ENCODE results near the gene P4HB.

P4HB gene

DNA sequence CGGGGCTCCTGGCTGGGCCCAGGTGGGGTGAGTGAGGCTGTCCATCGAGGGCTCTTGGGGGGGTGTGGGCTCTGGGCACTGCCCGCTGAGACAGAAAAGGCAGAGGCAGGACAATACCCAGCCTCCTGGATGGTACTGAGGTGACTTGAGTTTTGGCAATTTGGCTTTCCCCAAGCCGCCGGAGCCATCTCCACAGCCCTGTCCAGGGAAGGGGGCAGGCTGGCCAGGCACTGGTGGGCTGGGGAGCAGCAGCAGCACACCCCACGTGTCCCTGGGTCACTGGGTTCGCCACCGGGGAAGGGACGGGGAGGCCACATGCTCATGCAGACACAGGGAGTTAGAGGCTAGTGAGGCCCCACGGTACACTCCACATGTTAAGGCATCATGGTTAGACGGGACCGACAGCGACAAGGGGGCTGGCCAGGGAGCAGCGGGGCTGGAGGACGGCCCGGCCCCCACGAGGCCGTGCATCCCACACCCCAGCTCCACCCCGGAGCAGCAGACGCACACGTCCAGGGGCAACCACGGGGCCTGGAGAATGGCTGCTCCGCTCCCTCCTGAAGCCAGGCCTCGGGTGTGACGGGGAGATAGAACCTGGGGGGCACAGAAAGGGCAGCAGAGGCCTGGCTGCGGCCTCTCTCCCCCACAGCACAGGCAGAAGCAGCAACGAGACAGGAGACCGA is 7.8 kb upstream of the P4HB start:
- H3K4me3 ChIP-seq (replicated peaks; ENCODE audit: low read depth, low read length) = peak overlapping the region; percentile 11; the same call in 1 of the 2 replicates
- TF ChIP-seq, protein P1, sequence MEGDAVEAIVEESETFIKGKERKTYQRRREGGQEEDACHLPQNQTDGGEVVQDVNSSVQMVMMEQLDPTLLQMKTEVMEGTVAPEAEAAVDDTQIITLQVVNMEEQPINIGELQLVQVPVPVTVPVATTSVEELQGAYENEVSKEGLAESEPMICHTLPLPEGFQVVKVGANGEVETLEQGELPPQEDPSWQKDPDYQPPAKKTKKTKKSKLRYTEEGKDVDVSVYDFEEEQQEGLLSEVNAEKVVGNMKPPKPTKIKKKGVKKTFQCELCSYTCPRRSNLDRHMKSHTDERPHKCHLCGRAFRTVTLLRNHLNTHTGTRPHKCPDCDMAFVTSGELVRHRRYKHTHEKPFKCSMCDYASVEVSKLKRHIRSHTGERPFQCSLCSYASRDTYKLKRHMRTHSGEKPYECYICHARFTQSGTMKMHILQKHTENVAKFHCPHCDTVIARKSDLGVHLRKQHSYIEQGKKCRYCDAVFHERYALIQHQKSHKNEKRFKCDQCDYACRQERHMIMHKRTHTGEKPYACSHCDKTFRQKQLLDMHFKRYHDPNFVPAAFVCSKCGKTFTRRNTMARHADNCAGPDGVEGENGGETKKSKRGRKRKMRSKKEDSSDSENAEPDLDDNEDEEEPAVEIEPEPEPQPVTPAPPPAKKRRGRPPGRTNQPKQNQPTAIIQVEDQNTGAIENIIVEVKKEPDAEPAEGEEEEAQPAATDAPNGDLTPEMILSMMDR (IDR thresholded peaks at IDR 0.05; ENCODE audit: low read depth, low read length, missing control alignments) = no peak
- no peak for DNase-seq (ENCODE audit: extremely low read depth, low read depth)

DNA sequence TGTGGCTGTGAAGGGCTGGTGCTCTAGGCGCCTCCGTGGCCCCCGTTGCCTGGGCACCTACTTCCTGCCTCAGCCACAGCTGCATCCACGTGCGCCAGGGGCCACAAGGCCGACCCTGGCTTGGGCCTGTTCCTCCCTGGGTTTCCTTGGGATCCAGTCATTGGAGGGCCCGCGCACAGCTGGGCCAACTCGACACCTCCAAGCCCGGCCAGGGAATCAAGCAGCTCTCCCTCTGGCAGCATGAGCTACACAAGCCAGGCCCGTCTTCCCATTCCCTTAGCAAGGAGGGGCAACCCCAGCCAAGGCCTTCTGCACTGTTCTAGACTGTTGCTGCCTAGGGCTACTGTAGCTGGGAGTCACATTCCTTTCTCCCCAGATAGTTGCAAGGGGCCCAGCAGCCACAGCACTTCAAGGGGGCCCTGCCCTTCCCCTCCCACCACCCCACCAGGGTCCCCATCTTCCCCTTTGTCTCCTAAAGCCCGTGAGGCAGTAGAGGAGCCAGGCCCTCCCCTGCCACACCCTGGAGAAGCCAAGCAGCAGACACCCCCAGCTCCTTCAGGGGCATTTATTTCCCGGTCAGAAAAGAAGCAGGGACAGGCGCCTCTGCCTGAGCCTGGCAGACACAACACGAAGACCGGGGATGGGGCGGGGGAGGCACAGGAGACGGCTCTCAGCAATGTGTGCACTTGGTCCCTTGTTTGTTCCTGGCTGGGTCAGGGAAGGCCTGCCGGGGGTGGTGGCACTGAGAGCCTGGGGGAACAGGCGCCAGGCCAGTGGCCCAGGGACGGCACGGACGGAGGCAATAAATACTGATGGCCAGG is 7.0 kb upstream of the P4HB start:
- H3K4me3 ChIP-seq (replicated peaks; ENCODE audit: low read depth, low read length) = no peak overlapping the region
- TF ChIP-seq, protein P1 (IDR thresholded peaks at IDR 0.05; ENCODE audit: low read depth, low read length, missing control alignments) = no peak
- no peak for DNase-seq (ENCODE audit: extremely low read depth, low read depth)

- TF ChIP-seq, protein P1 (IDR thresholded peaks at IDR 0.05; ENCODE audit: low read depth, low read length, missing control alignments) = no peak
- DNase-seq (ENCODE audit: extremely low read depth, low read depth) = no peak
Observed at GRCh38 chr17:81866440-81867169, 6.3 kb upstream of the P4HB start.

GRCh38 chr17:81865733-81866439 is 5.6 kb upstream of the P4HB start:
- no peak for DNase-seq (ENCODE audit: extremely low read depth, low read depth)
- TF ChIP-seq, protein P1 (IDR thresholded peaks at IDR 0.05; ENCODE audit: low read depth, low read length, missing control alignments) = no peak

More at GRCh38 chr17:81866440-81867169, 6.3 kb upstream of the P4HB start:
- H3K4me3 ChIP-seq (replicated peaks; ENCODE audit: low read depth, low read length) = no peak overlapping the region

GRCh38 chr17:81865358-81865732 is 5.0 kb upstream of the P4HB start:
- no peak overlapping the region for H3K4me3 ChIP-seq (replicated peaks; ENCODE audit: low read depth, low read length)
- TF ChIP-seq, protein P1 (IDR thresholded peaks at IDR 0.05; ENCODE audit: low read depth, low read length, missing control alignments) = no peak

More at GRCh38 chr17:81865733-81866439, 5.6 kb upstream of the P4HB start:
- H3K4me3 ChIP-seq (replicated peaks; ENCODE audit: low read depth, low read length) = no peak overlapping the region

More at GRCh38 chr17:81865358-81865732, 5.0 kb upstream of the P4HB start:
- DNase-seq (ENCODE audit: extremely low read depth, low read depth) = no peak
